DOHH2 (cell line): Measurements from ENCODE around the gene PROM1.

Experiments
- H3F3A ChIP-seq: fragments of 200-600 bp; sonication (generic), shearing (Covaris generic); 2 replicates; pipeline ENCODE4 v1.6.0; 2016; ENCODE audit warnings: antibody characterized with exemption, mild to moderate bottlenecking; ENCODE audit not compliant: control insufficient read depth, insufficient read depth
- H3K27ac ChIP-seq: fragments of 200-600 bp; sonication (generic); 2 replicates; pipeline ENCODE4 v1.5.1; 2014; ENCODE audit warnings: low read depth, mild to moderate bottlenecking, low read length, moderate library complexity
- H3K27me3 ChIP-seq: fragments of 200-600 bp; sonication (generic); 2 replicates; pipeline ENCODE4 v1.6.1; 2014; ENCODE audit warnings: mild to moderate bottlenecking, low read length, mixed read lengths; ENCODE audit not compliant: control insufficient read depth
- H3K36me3 ChIP-seq: fragments of 200-600 bp; sonication (generic); 2 replicates; pipeline ENCODE4 v1.6.1; 2014; ENCODE audit warnings: mild to moderate bottlenecking, low read length, moderate library complexity, mixed read lengths; ENCODE audit not compliant: control insufficient read depth
- H3K4me1 ChIP-seq: fragments of 200-600 bp; sonication (generic); 2 replicates; pipeline ENCODE4 v1.6.1; 2014; ENCODE audit warnings: mild to moderate bottlenecking, low read length, mixed read lengths; ENCODE audit not compliant: control insufficient read depth
- H3K4me2 ChIP-seq: fragments of 200-600 bp; sonication (generic); 2 replicates; pipeline ENCODE4 v1.6.0; 2014; ENCODE audit warnings: mild to moderate bottlenecking, low read length, moderate library complexity
- H3K4me3 ChIP-seq: fragments of 200-600 bp; sonication (generic); 2 replicates; pipeline ENCODE4 v1.5.1; 2014; ENCODE audit warnings: mild to moderate bottlenecking, low read length, mixed read lengths
- H3K79me2 ChIP-seq: fragments of 200-600 bp; sonication (generic); 2 replicates; pipeline ENCODE4 v1.6.1; 2014; ENCODE audit warnings: mild to moderate bottlenecking, low read length, mixed read lengths; ENCODE audit not compliant: control insufficient read depth
- H3K9me2 ChIP-seq: fragments of 200-600 bp; sonication (generic); replicated peaks from 2 replicates; pipeline ENCODE4 v1.6.1; 2014; ENCODE audit warnings: mild to moderate bottlenecking, low read length, mixed read lengths; ENCODE audit not compliant: control insufficient read depth
- H3K9me3 ChIP-seq: fragments of 200-600 bp; sonication (generic); 2 replicates; pipeline ENCODE4 v1.6.1; 2014; ENCODE audit warnings: antibody characterized with exemption, low read length, mixed read lengths; ENCODE audit not compliant: control insufficient read depth, insufficient read depth
- H4K20me1 ChIP-seq: fragments of 200-600 bp; sonication (generic); 2 replicates; pipeline ENCODE4 v1.6.0; 2014; ENCODE audit warnings: low read depth, mild to moderate bottlenecking, antibody characterized with exemption, low read length, moderate library complexity; ENCODE audit not compliant: control insufficient read depth, insufficient read depth
- EZH2phosphoT487 ChIP-seq: fragments of 200-600 bp; sonication (generic); IDR thresholded peaks from 2 replicates; pipeline ENCODE4 v1.6.1; 2017; ENCODE audit warnings: borderline replicate concordance, mild to moderate bottlenecking, antibody characterized with exemption, low read length, moderate library complexity, mixed read lengths
- TF ChIP-seq, protein P1 (sequence below): fragments of 200-600 bp; sonication (generic); IDR thresholded peaks from one replicate; pipeline ENCODE4 v1.5.1; 2014; ENCODE audit warnings: antibody characterized with exemption, mild to moderate bottlenecking, low read depth, low read length; ENCODE audit not compliant: poor library complexity, severe bottlenecking

Gene PROM1

DNA sequence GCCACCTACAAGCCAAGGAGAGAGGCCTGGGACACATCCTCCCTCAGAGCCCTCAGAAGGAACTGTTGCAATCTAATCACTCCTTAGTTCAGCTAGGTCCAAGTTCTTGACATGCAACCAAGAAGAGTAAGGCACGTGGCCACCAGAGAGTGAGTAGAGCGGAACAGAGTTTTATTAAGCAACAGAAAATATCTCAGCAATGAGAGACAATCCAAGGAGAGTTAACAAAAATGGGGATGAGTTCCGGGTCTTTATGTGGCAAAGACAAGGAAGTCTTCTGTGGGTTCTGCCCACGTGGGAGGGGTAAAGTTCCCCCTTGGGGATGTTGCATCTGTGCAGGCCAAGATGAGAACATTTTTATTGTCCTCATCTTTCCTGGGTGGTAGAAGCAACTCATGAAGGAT lies 38.5 kb upstream of the PROM1 start:
- Histone ChIP-seq H3K4me1 (no peaks in the 10 kb centered on the region), H3K4me3 (no peak overlapping the region)
- TF ChIP-seq, protein P1, sequence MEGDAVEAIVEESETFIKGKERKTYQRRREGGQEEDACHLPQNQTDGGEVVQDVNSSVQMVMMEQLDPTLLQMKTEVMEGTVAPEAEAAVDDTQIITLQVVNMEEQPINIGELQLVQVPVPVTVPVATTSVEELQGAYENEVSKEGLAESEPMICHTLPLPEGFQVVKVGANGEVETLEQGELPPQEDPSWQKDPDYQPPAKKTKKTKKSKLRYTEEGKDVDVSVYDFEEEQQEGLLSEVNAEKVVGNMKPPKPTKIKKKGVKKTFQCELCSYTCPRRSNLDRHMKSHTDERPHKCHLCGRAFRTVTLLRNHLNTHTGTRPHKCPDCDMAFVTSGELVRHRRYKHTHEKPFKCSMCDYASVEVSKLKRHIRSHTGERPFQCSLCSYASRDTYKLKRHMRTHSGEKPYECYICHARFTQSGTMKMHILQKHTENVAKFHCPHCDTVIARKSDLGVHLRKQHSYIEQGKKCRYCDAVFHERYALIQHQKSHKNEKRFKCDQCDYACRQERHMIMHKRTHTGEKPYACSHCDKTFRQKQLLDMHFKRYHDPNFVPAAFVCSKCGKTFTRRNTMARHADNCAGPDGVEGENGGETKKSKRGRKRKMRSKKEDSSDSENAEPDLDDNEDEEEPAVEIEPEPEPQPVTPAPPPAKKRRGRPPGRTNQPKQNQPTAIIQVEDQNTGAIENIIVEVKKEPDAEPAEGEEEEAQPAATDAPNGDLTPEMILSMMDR: no peak
- no peak for TF ChIP-seq EZH2phosphoT487

DNA sequence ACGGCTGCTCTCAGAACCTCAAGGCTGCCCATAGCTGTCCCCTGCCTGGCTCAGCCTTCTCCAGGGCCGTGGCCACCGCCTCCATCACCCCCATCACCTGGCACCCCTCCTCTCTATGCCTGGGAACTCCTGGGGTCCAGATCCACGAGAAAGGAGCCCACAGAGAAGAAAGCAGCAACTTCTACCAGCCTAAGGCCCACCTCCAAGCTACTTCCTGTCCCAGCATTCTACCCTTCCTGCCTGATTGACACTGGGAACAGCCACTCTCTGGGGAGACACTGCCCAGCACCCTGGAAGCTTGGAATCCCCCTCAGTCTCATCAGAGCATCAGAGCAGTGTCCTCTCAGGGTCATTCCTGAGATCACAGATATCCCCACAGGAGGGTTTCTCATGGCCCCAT lies 36.9 kb upstream of the PROM1 start:
- no peaks in the 10 kb centered on the region for H3K36me3 ChIP-seq
- H3K4me3 ChIP-seq: no peak overlapping the region
- H3K9me2 ChIP-seq: no peaks in the 10 kb centered on the region
- H3K27me3 ChIP-seq: 0 out of 2 replicates have a peak, but pooled peaks cover 7% of the 10 kb centered on the region
- H4K20me1 ChIP-seq: no peaks in the 10 kb centered on the region
- no peaks in the 10 kb centered on the region for H3K79me2 ChIP-seq
- H3K9me3 ChIP-seq: no peaks in the 10 kb centered on the region
- no peaks in the 10 kb centered on the region for H3F3A ChIP-seq
- no peak overlapping the region for H3K27ac ChIP-seq
- TF ChIP-seq, protein P1: no peak
- TF ChIP-seq EZH2phosphoT487: no peak
- H3K4me2 ChIP-seq: no peak overlapping the region
- no peaks in the 10 kb centered on the region for H3K4me1 ChIP-seq

More for the DNA sequence above, 38.5 kb upstream of the PROM1 start:
- H4K20me1 ChIP-seq: no peaks in the 10 kb centered on the region
- no peak overlapping the region for H3K27ac ChIP-seq
- no peaks in the 10 kb centered on the region for H3K9me2 ChIP-seq
- no peaks in the 10 kb centered on the region for H3K36me3 ChIP-seq
- 0 out of 2 replicates have a peak, but pooled peaks cover 10% of the 10 kb centered on the region for H3K27me3 ChIP-seq
- no peaks in the 10 kb centered on the region for H3K79me2 ChIP-seq
- H3K9me3 ChIP-seq: no peaks in the 10 kb centered on the region
- H3K4me2 ChIP-seq: no peak overlapping the region
- H3F3A ChIP-seq: no peaks in the 10 kb centered on the region

DNA sequence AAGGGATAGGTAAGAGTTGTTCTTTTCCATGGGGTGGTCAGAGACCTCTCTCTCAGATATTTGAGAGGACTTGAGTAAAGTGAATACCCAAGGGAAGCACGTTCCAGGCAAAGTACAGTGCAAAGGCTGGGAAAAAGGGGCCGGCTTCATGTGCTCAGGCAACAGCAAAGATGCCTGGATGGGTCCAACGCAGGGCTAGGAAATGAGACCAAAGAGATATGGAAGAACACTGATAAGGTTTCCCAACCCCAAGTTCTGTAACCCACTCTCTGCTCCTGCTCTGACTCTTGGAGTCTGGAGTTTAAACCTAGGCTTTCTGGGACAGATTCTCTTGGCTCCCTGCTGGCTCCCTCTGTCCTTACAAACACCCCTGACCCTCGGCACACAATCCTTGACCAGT lies 36.2 kb upstream of the PROM1 start:
- no peak for TF ChIP-seq EZH2phosphoT487
- TF ChIP-seq, protein P1: no peak
- H3K36me3 ChIP-seq: no peaks in the 10 kb centered on the region
- H3K4me3 ChIP-seq: no peak overlapping the region
- H3K27ac ChIP-seq: no peak overlapping the region
- no peak overlapping the region for H3K4me2 ChIP-seq
- no peaks in the 10 kb centered on the region for H3K9me3 ChIP-seq
- no peaks in the 10 kb centered on the region for H3K9me2 ChIP-seq
- 0 out of 2 replicates have a peak, but pooled peaks cover 5% of the 10 kb centered on the region for H3K27me3 ChIP-seq
- H4K20me1 ChIP-seq: no peaks in the 10 kb centered on the region
- no peaks in the 10 kb centered on the region for H3K4me1 ChIP-seq
- no peaks in the 10 kb centered on the region for H3K79me2 ChIP-seq
- H3F3A ChIP-seq: no peaks in the 10 kb centered on the region

DNA sequence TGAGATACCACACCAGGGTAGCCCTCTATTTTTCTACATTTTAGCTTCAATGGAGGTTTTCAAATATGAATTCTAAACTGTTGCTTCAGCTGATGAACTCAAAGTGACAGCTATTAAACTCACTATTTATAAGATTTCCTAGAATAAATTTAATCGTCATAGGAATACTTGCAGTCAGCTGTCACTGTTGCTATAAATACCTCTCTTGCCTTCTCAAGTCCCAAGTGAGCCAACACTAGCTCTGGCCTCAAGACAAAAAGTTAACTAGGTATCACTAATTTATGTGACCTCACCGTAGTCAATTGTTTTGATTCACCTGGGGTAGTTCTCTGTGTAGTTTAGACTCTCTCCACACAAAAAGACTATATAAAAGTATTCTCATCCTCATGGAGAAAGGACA lies 34.3 kb upstream of the PROM1 start:
- Histone ChIP-seq H4K20me1 (no peaks in the 10 kb centered on the region), H3K79me2 (no peaks in the 10 kb centered on the region), H3K4me1 (no peaks in the 10 kb centered on the region), H3K36me3 (no peaks in the 10 kb centered on the region), H3K9me2 (no peaks in the 10 kb centered on the region), H3K4me2 (no peak overlapping the region), H3K4me3 (no peak overlapping the region), H3K27me3 (0 out of 2 replicates have a peak, but pooled peaks cover 2% of the 10 kb centered on the region), H3F3A (no peaks in the 10 kb centered on the region), H3K9me3 (no peaks in the 10 kb centered on the region), H3K27ac (no peak overlapping the region)
- TF ChIP-seq, protein P1: no peak
- TF ChIP-seq EZH2phosphoT487: no peak
